Body of pancreas (tissue), 4 donors: ENCODE measurements around the gene DOK5. TPM values are rescaled to one million over a fixed set of nuclear protein-coding genes. Genes with fewer than 3 reads are reported as not detected.

Experiments used
- ATAC-seq: fragments of 150-250 bp; one replicate; pipeline ENCODE4 v1.9.1; 2016
- DNase-seq, 4 donors: peaks; one replicate each; pipeline ENCODE4 v3.0.0-alpha.2; 2019
- H3K27ac ChIP-seq, 4 donors: fragments of 200-600 bp; sonication (generic); 1 replicate in 3 of 4; 2 replicates in 1 of 4; pipeline versions ENCODE4 v1.5.1 to v1.6.1; 2016 to 2019; ENCODE audit warnings: mild to moderate bottlenecking in 1 of 4, mixed read lengths in 1 of 4, moderate library complexity in 1 of 4
- H3K27me3 ChIP-seq, 2 donors: fragments of 200-600 bp; sonication (generic); one replicate each; pipeline ENCODE4 v1.6.0; 2016; ENCODE audit warnings: mild to moderate bottlenecking in 1 of 2
- H3K36me3 ChIP-seq, 2 donors: fragments of 200-600 bp; sonication (generic); replicated peaks in 1 of 2; 2 replicates each; pipeline ENCODE4 v1.5.1; 2016; ENCODE audit warnings: low read depth in 2 of 2; ENCODE audit not compliant: insufficient read depth in 1 of 2
- H3K4me1 ChIP-seq: fragments of 200-600 bp; sonication (generic); one replicate; pipeline ENCODE4 v1.6.0; 2016
- H3K4me3 ChIP-seq, 2 donors: fragments of 200-600 bp; sonication (generic); 1 replicate in 1 of 2; 2 replicates in 1 of 2; pipeline ENCODE4 v1.5.1; 2016 to 2019
- H3K9me3 ChIP-seq, 3 donors: fragments of 200-600 bp; sonication (generic); 1 replicate in 2 of 3; 2 replicates in 1 of 3; pipeline ENCODE4 v1.5.1; 2016
- CTCF ChIP-seq, 7 experiments: fragments of 450-650 bp in 4 of 7; fragments of 200-600 bp in 3 of 7; sonication (generic) in 3 of 7; IDR thresholded peaks; one replicate each; pipeline ENCODE4 v1.5.1; 2016 to 2019; ENCODE audit warnings: antibody characterized with exemption in 7 of 7
- POLR2A ChIP-seq, 3 donors: fragments of 450-650 bp; IDR thresholded peaks; one replicate each; pipeline ENCODE4 v1.6.1; 2016; ENCODE audit warnings: antibody characterized with exemption in 3 of 3, mild to moderate bottlenecking in 2 of 3
- WGBS, 2 donors: methylation state at CpG; one replicate each; pipeline ENCODE4 v1.1.5; 2017; 5-methylcytosine and 5-hydroxymethylcytosine counted together
- intact Hi-C: fragments of 100-400 bp; cut with DNase I; formaldehyde crosslinking; loops from one replicate; pipeline ENCODE4 v1.15.1; 2023
- total RNA-seq, 2 donors: library from RNA; depleted of rRNA; stranded (reverse); fragments of >200 nt; gene quantifications; one replicate each; pipeline ENCODE4 v1.1.0, GENCODE V29; 2016

The DOK5 gene
- total RNA-seq, 2 donors from 2014 or later: 1.3 TPM; not detected in 1

GRCh38 chr20:54517241-54517975, 42.0 kb downstream of the DOK5 start:
- no peak for DNase-seq
- Histone ChIP-seq H3K4me1 (no peaks in the 10 kb centered on the region), H3K36me3 (no peaks in the 10 kb centered on the region), H3K4me3 (no peak overlapping the region), H3K27me3 (no peaks in the 10 kb centered on the region), H3K9me3 (no peaks in the 10 kb centered on the region), H3K27ac (no peak overlapping the region)
- intact Hi-C loops: no loop called here
- no peak for TF ChIP-seq POLR2A (IDR thresholded peaks at IDR 0.05)
- no peak for TF ChIP-seq CTCF (IDR thresholded peaks at IDR 0.05)
- WGBS, 2 donors: 81% methylated on average over 4 of the region's 4 CpGs
- ATAC-seq: no peak

- 73 to 84% methylated on average over 3 of the region's 3 CpGs for WGBS, 2 donors
Measured at GRCh38 chr20:54524849-54525248, 49.5 kb downstream of the DOK5 start.

GRCh38 chr20:54525916-54526590, 50.7 kb downstream of the DOK5 start:
- intact Hi-C loops: no loop called here
- ATAC-seq (no peak), DNase-seq (no peak)
- Histone ChIP-seq H3K27me3 (no peaks in the 10 kb centered on the region), H3K36me3 (no peaks in the 10 kb centered on the region), H3K4me3 (no peak overlapping the region), H3K9me3 (no peaks in the 10 kb centered on the region), H3K4me1 (no peaks in the 10 kb centered on the region), H3K27ac (no peak overlapping the region)
- TF ChIP-seq CTCF (IDR thresholded peaks at IDR 0.05) (no peak), POLR2A (IDR thresholded peaks at IDR 0.05) (no peak)
- WGBS, 2 donors: 47 to 55% methylated on average over 5 of the region's 5 CpGs

More at GRCh38 chr20:54524849-54525248, 49.5 kb downstream of the DOK5 start:
- no peaks in the 10 kb centered on the region for H3K36me3 ChIP-seq
- intact Hi-C loops: no loop called here
- DNase-seq (no peak), ATAC-seq (no peak)
- H3K9me3 ChIP-seq: no peaks in the 10 kb centered on the region
- no peak overlapping the region for H3K27ac ChIP-seq
- H3K27me3 ChIP-seq: no peaks in the 10 kb centered on the region
- H3K4me3 ChIP-seq: no peak overlapping the region
- no peaks in the 10 kb centered on the region for H3K4me1 ChIP-seq
- TF ChIP-seq CTCF (IDR thresholded peaks at IDR 0.05) (no peak), POLR2A (IDR thresholded peaks at IDR 0.05) (no peak)

- TF ChIP-seq POLR2A (IDR thresholded peaks at IDR 0.05): no peak
- no peak for TF ChIP-seq CTCF (IDR thresholded peaks at IDR 0.05)
- no peaks in the 10 kb centered on the region for H3K9me3 ChIP-seq
- H3K27ac ChIP-seq: no peak overlapping the region
- no peaks in the 10 kb centered on the region for H3K27me3 ChIP-seq
- H3K4me1 ChIP-seq: no peaks in the 10 kb centered on the region
- no peak for DNase-seq
- H3K36me3 ChIP-seq: no peaks in the 10 kb centered on the region
- 44 to 50% methylated on average over 1 of the region's 1 CpG for WGBS, 2 donors
- no peak overlapping the region for H3K4me3 ChIP-seq
- intact Hi-C loops: no loop called here
- ATAC-seq: no peak
Measured at GRCh38 chr20:54526801-54527200, 51.4 kb downstream of the DOK5 start.
